ENCODE measurements around the gene KCNMB1.

KCNMB1 gene

GRCh38 chr5:170339780-170340167, 49.4 kb downstream of the KCNMB1 start:
- no peak for DNase-seq (ENCODE audit: low read depth)

- DNase-seq (ENCODE audit: low read depth), result peak; percentile 52
Observed at GRCh38 chr5:170338933-170339779, 50.0 kb downstream of the KCNMB1 start.

- DNase-seq (ENCODE audit: low read depth), result no peak
Observed at GRCh38 chr5:170338291-170338690, 50.9 kb downstream of the KCNMB1 start.

- DNase-seq (ENCODE audit: low read depth), result no peak
Observed at GRCh38 chr5:170337045-170337733, 52.0 kb downstream of the KCNMB1 start.

GRCh38 chr5:170336065-170336464, 53.1 kb downstream of the KCNMB1 start:
- DNase-seq (ENCODE audit: low read depth), result no peak

- DNase-seq (ENCODE audit: low read depth), result no peak
Observed at GRCh38 chr5:170334626-170335025, 54.5 kb downstream of the KCNMB1 start.

DNA sequence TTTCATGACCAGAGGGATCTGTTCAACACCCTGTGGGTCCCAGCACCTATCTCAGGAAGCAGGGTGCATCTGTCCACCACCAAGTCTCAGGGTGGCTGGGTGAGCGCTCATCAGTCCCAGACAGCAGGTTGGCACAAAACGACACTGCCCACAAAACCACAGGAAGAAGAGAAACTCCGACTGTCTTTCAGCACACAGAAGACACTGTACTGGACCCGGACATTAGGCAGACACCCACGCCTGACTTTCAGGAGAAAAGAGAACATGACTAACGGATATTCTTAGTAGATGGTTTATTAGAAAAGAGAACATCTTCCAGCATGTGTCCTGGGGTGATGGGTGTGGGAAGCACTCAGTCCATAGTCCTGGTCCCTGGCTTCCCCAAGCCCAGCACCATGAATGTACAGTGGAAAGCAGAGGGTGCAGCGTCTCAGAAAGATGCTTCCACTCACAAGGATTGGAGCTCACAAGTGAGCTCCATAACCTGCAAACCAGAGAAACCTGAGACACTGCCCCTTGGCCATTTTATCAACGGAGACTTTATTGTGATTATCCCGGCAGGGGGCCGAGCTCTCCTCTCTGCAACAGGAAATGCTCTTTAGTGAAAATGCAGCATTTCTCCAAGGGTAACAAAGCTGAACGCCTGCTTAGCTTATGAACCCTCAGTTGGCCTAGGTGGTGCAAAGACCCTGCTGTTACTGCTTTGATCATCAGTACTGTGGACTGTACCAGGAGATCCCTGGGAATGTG, 55.8 kb downstream of the KCNMB1 start:
- DNase-seq (ENCODE audit: low read depth), result peak; percentile 30

GRCh38 chr5:170332058-170332457, 57.1 kb downstream of the KCNMB1 start:
- DNase-seq (ENCODE audit: low read depth), result no peak

DNA sequence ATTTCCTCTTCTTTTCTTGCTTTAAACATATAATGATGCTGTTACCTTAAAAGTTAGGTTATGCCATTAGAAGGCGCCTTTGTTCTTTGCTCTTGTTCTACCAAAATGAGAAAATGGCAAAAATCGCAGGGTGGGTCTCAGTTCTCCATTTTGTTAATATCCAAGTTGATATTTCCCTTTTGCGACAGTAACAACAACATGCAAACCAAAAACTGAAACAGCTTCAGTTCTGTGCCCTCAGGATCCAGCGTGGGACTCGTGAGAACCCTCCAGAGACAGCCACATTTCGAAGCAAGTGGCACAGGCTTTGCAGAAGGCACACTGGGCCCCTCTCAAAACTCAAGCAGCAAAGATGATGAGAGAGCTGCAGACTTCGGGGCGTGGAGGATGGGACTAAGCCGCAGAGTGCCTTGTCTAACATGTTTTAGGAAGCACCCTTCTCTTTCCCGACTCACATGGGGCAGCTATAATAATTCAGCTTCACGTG, 58.6 kb downstream of the KCNMB1 start:
- DNase-seq (ENCODE audit: low read depth), result no peak

GRCh38 chr5:170329524-170329923, 59.6 kb downstream of the KCNMB1 start:
- DNase-seq (ENCODE audit: low read depth), result no peak

GRCh38 chr5:170327829-170328228, 61.3 kb downstream of the KCNMB1 start:
- DNase-seq (ENCODE audit: low read depth), result no peak

- no peak for DNase-seq (ENCODE audit: low read depth)
Observed at GRCh38 chr5:170327168-170327567, 62.0 kb downstream of the KCNMB1 start.
